ENCODE results near the gene ARFGEF3.

The ARFGEF3 gene

GRCh38 chr6:138337076-138337475, 175.3 kb downstream of the ARFGEF3 start:
- no peak for TF ChIP-seq REST (IDR thresholded peaks at IDR 0.05; ENCODE audit: insufficient read depth in 1 of 2, low read depth in 2 of 2, low read length in 2 of 2)
- TF ChIP-seq TAF1 (IDR thresholded peaks at IDR 0.05; ENCODE audit: borderline replicate concordance, insufficient read depth, low read length): no peak
- TF ChIP-seq FOXP2 (optimal IDR thresholded peaks at IDR 0.05; ENCODE audit: borderline replicate concordance, extremely low read depth, extremely low read length, insufficient read depth): no peak
- no peak for TF ChIP-seq POLR2AphosphoS5 (IDR thresholded peaks at IDR 0.05; ENCODE audit: low read depth, low read length)
- no peak for TF ChIP-seq SIN3A (IDR thresholded peaks at IDR 0.05; ENCODE audit: borderline replicate concordance, insufficient read depth, low read length)

GRCh38 chr6:138339024-138339423, 177.3 kb downstream of the ARFGEF3 start:
- TF ChIP-seq TAF1 (IDR thresholded peaks at IDR 0.05; ENCODE audit: borderline replicate concordance, insufficient read depth, low read length) (no peak), FOXP2 (optimal IDR thresholded peaks at IDR 0.05; ENCODE audit: borderline replicate concordance, extremely low read depth, extremely low read length, insufficient read depth) (no peak), REST (IDR thresholded peaks at IDR 0.05; ENCODE audit: insufficient read depth in 1 of 2, low read depth in 2 of 2, low read length in 2 of 2) (no peak), SIN3A (IDR thresholded peaks at IDR 0.05; ENCODE audit: borderline replicate concordance, insufficient read depth, low read length) (no peak), POLR2AphosphoS5 (IDR thresholded peaks at IDR 0.05; ENCODE audit: low read depth, low read length) (no peak)

GRCh38 chr6:138341176-138341575, 179.4 kb downstream of the ARFGEF3 start:
- no peak for TF ChIP-seq POLR2AphosphoS5 (IDR thresholded peaks at IDR 0.05; ENCODE audit: low read depth, low read length)

- TF ChIP-seq POLR2AphosphoS5 (IDR thresholded peaks at IDR 0.05; ENCODE audit: low read depth, low read length) (no peak), SIN3A (IDR thresholded peaks at IDR 0.05; ENCODE audit: borderline replicate concordance, insufficient read depth, low read length) (no peak), TAF1 (IDR thresholded peaks at IDR 0.05; ENCODE audit: borderline replicate concordance, insufficient read depth, low read length) (no peak), FOXP2 (optimal IDR thresholded peaks at IDR 0.05; ENCODE audit: borderline replicate concordance, extremely low read depth, extremely low read length, insufficient read depth) (no peak), REST (IDR thresholded peaks at IDR 0.05; ENCODE audit: insufficient read depth in 1 of 2, low read depth in 2 of 2, low read length in 2 of 2) (no peak)
Observed at GRCh38 chr6:138343112-138343511, 181.4 kb downstream of the ARFGEF3 start.

GRCh38 chr6:138345565-138346285, 184.0 kb downstream of the ARFGEF3 start:
- TF ChIP-seq REST (IDR thresholded peaks at IDR 0.05; ENCODE audit: insufficient read depth in 1 of 2, low read depth in 2 of 2, low read length in 2 of 2): no peak
- TF ChIP-seq SIN3A (IDR thresholded peaks at IDR 0.05; ENCODE audit: borderline replicate concordance, insufficient read depth, low read length): no peak
- TF ChIP-seq POLR2AphosphoS5 (IDR thresholded peaks at IDR 0.05; ENCODE audit: low read depth, low read length): no peak
- TF ChIP-seq TAF1 (IDR thresholded peaks at IDR 0.05; ENCODE audit: borderline replicate concordance, insufficient read depth, low read length): no peak
- TF ChIP-seq FOXP2 (optimal IDR thresholded peaks at IDR 0.05; ENCODE audit: borderline replicate concordance, extremely low read depth, extremely low read length, insufficient read depth): no peak
